H1 (cell line): ENCODE data around the gene ALDH4A1. TPM values are rescaled to one million over a fixed set of nuclear protein-coding genes. Genes with fewer than 3 reads are reported as not detected.

Experiments used
- CTCF ChIA-PET: fragments of 300-600 bp; sonication (Branson Sonifier 250); formaldehyde crosslinking; loops from one replicate; lab custom pipeline; 2021; ENCODE audit not compliant: partially characterized antibody; lab: Charles Lee
- POLR2A ChIA-PET: fragments of 300-600 bp; sonication (Branson Sonifier 250); formaldehyde crosslinking; loops from one replicate; lab custom pipeline; 2021; ENCODE audit warnings: inconsistent platforms; ENCODE audit not compliant: partially characterized antibody; lab: Charles Lee
- DNase-seq, 2 experiments: peaks; one replicate each; pipeline versions ENCODE4 v3.0.0 to v3.0.0-alpha.2; 2010 to 2022; ENCODE audit warnings: low spot score in 2 of 2, low read depth in 1 of 2, mixed read lengths in 1 of 2
- FAIRE-seq: peaks from 2 replicates; lab custom pipeline; 2011; peaks lifted over from hg19 to GRCh38; lab: Jason Lieb, UNC
- H2AFZ ChIP-seq: 2 replicates; pipeline ENCODE4 v1.8.1; 2012; ENCODE audit warnings: low read length, inconsistent platforms
- H2AK5ac ChIP-seq: 2 replicates; pipeline ENCODE4 v1.6.1; 2013; ENCODE audit warnings: low read depth, low read length
- H2BK120ac ChIP-seq: replicated peaks from 2 replicates; pipeline ENCODE3; 2013; ENCODE audit warnings: low read depth, low read length, inconsistent platforms
- H2BK12ac ChIP-seq: 2 replicates; pipeline ENCODE4 v1.6.1; 2013; ENCODE audit warnings: low read depth, low read length
- H2BK15ac ChIP-seq: 2 replicates; pipeline ENCODE4 v1.6.1; 2013; ENCODE audit warnings: low read length
- H2BK20ac ChIP-seq: 2 replicates; pipeline ENCODE4 v1.6.1; 2013; ENCODE audit warnings: low read length
- H2BK5ac ChIP-seq: 2 replicates; pipeline ENCODE4 v1.6.1; 2013; ENCODE audit warnings: low read depth, low read length
- H3K14ac ChIP-seq: 2 replicates; pipeline ENCODE4 v1.6.1; 2013; ENCODE audit warnings: inconsistent platforms; ENCODE audit not compliant: insufficient read length
- H3K18ac ChIP-seq: 2 replicates; pipeline ENCODE4 v1.6.1; 2013; ENCODE audit warnings: low read length; ENCODE audit errors: extremely low read depth
- H3K23ac ChIP-seq: 2 replicates; pipeline ENCODE4 v1.6.1; 2013; ENCODE audit warnings: inconsistent platforms; ENCODE audit not compliant: insufficient read length
- H3K23me2 ChIP-seq: 2 replicates; pipeline ENCODE4 v1.6.1; 2013; ENCODE audit warnings: low read depth, low read length
- H3K27ac ChIP-seq: 2 replicates; pipeline ENCODE4 v1.6.1; 2011; ENCODE audit warnings: low read depth, low read length, inconsistent platforms
- H3K27me3 ChIP-seq, 4 experiments: replicated peaks in 1 of 4; 1 replicate in 1 of 4; 2 replicates in 3 of 4; pipeline versions ENCODE4 v1.6.1 to v1.8.1; 2011 to 2013; ENCODE audit warnings: low read length in 3 of 4, mild to moderate bottlenecking in 3 of 4, inconsistent platforms in 2 of 4, mixed read lengths in 2 of 4, moderate library complexity in 1 of 4; ENCODE audit not compliant: control insufficient read depth in 3 of 4, insufficient read depth in 3 of 4; ENCODE audit errors: extremely low read depth in 1 of 4
- H3K36me3 ChIP-seq, 4 experiments: 2 replicates each; pipeline versions ENCODE4 v1.6.1 to v1.8.1; 2011 to 2013; ENCODE audit warnings: mild to moderate bottlenecking in 4 of 4, low read length in 3 of 4, moderate library complexity in 2 of 4, control low read depth in 1 of 4, inconsistent platforms in 1 of 4; ENCODE audit not compliant: insufficient read depth in 4 of 4, control insufficient read depth in 2 of 4
- H3K4ac ChIP-seq: replicated peaks from 2 replicates; pipeline ENCODE3; 2013; ENCODE audit warnings: low read length, low read depth, mixed read lengths, inconsistent platforms; ENCODE audit not compliant: insufficient read length
- H3K4me1 ChIP-seq, 4 experiments: replicated peaks in 1 of 4; 1 replicate in 1 of 4; 2 replicates in 3 of 4; pipeline versions ENCODE4 v1.6.1 to v1.8.1; 2011 to 2013; ENCODE audit warnings: low read length in 3 of 4, inconsistent platforms in 2 of 4, mixed read lengths in 1 of 4; ENCODE audit not compliant: insufficient read depth in 4 of 4, control insufficient read depth in 3 of 4
- H3K4me2 ChIP-seq, 2 experiments: 2 replicates each; pipeline versions ENCODE4 v1.6.1 to v1.8.1; 2011 to 2013; ENCODE audit warnings: low read depth in 2 of 2, low read length in 2 of 2, control low read depth in 1 of 2, inconsistent platforms in 1 of 2, mild to moderate bottlenecking in 1 of 2; ENCODE audit not compliant: insufficient read depth in 1 of 2
- H3K4me3 ChIP-seq, 4 experiments: fragments of 200-600, 300-600 bp in 1 of 4; sonication (generic), shearing (Covaris generic), sonication (Bioruptor Twin) in 1 of 4; 2 replicates each; pipeline versions ENCODE4 v1.5.1 to v1.8.1; 2011 to 2016; ENCODE audit warnings: low read length in 4 of 4, low read depth in 3 of 4, control low read depth in 2 of 4, inconsistent platforms in 2 of 4, mild to moderate bottlenecking in 2 of 4, mixed read lengths in 1 of 4, moderate library complexity in 1 of 4; ENCODE audit not compliant: insufficient read depth in 2 of 4; ENCODE audit errors: extremely low read depth in 1 of 4
- H3K56ac ChIP-seq: replicated peaks from 2 replicates; pipeline ENCODE3; 2013; ENCODE audit warnings: low read depth, mild to moderate bottlenecking, mixed read lengths, low read length, inconsistent platforms; ENCODE audit not compliant: insufficient read length
- H3K79me1 ChIP-seq: 2 replicates; pipeline ENCODE4 v1.6.1; 2013; ENCODE audit warnings: low read depth, low read length, control low read depth
- H3K79me2 ChIP-seq, 2 experiments: 2 replicates each; pipeline versions ENCODE4 v1.6.1 to v1.8.1; 2012 to 2013; ENCODE audit warnings: low read length in 2 of 2, mild to moderate bottlenecking in 2 of 2, inconsistent platforms in 1 of 2; ENCODE audit not compliant: insufficient read depth in 2 of 2, control insufficient read depth in 1 of 2
- H3K9ac ChIP-seq, 4 experiments: replicated peaks in 1 of 4; 1 replicate in 1 of 4; 2 replicates in 3 of 4; pipeline versions ENCODE4 v1.6.1 to v1.8.1; 2011 to 2013; ENCODE audit warnings: low read depth in 3 of 4, low read length in 3 of 4, control low read depth in 2 of 4, mild to moderate bottlenecking in 2 of 4, moderate library complexity in 2 of 4, inconsistent platforms in 1 of 4; ENCODE audit errors: extremely low read depth in 1 of 4
- H3K9me3 ChIP-seq, 2 experiments: 2 replicates each; pipeline versions ENCODE4 v1.6.1 to v1.8.1; 2012 to 2013; ENCODE audit warnings: mild to moderate bottlenecking in 2 of 2, moderate library complexity in 2 of 2, control low read depth in 1 of 2, inconsistent platforms in 1 of 2, low read depth in 1 of 2, low read length in 1 of 2, mixed read lengths in 1 of 2; ENCODE audit not compliant: insufficient read depth in 2 of 2
- H4K20me1 ChIP-seq, 2 experiments: replicated peaks in 1 of 2; 2 replicates each; pipeline versions ENCODE3 to v1.8.1; 2011 to 2013; ENCODE audit warnings: inconsistent platforms in 2 of 2, low read length in 2 of 2, mild to moderate bottlenecking in 1 of 2; ENCODE audit not compliant: insufficient read depth in 2 of 2, control insufficient read depth in 1 of 2
- H4K5ac ChIP-seq: 2 replicates; pipeline ENCODE4 v1.6.1; 2013; ENCODE audit warnings: low read length, low read depth, mixed read lengths, inconsistent platforms; ENCODE audit not compliant: insufficient read length
- H4K8ac ChIP-seq: 2 replicates; pipeline ENCODE4 v1.8.0; 2013; ENCODE audit warnings: mild to moderate bottlenecking, moderate library complexity, low read length, inconsistent platforms; ENCODE audit not compliant: insufficient read depth; ENCODE audit errors: extremely low read depth
- H4K91ac ChIP-seq: replicated peaks from 2 replicates; pipeline ENCODE3; 2013; ENCODE audit warnings: low read length, mixed read lengths, inconsistent platforms; ENCODE audit not compliant: insufficient read length
- ATF2 ChIP-seq: IDR thresholded peaks from 2 replicates; pipeline ENCODE4 v1.6.1; 2012; ENCODE audit warnings: low read length, inconsistent platforms
- ATF3 ChIP-seq: IDR thresholded peaks from 2 replicates; pipeline ENCODE4 v1.6.1; 2011; ENCODE audit warnings: low read depth, mild to moderate bottlenecking, low read length; ENCODE audit not compliant: insufficient read depth
- BACH1 ChIP-seq: IDR thresholded peaks from 2 replicates; pipeline ENCODE4 v1.6.1; 2012; ENCODE audit warnings: low read length, improper control_type of control experiment
- CTBP2 ChIP-seq: IDR thresholded peaks from 2 replicates; pipeline ENCODE4 v1.7.0; 2011; ENCODE audit warnings: borderline replicate concordance, mild to moderate bottlenecking, moderate library complexity, mixed read lengths, low read length; ENCODE audit not compliant: insufficient read depth, insufficient read length
- HDAC2 ChIP-seq, 2 experiments: fragments of 300-600 bp in 1 of 2; sonication (generic) in 1 of 2; IDR thresholded peaks; 2 replicates each; pipeline ENCODE4 v1.6.1; 2011 to 2012; ENCODE audit warnings: low read depth in 2 of 2, low read length in 2 of 2, mild to moderate bottlenecking in 2 of 2, moderate library complexity in 2 of 2, borderline replicate concordance in 1 of 2, inconsistent platforms in 1 of 2
- POLR2AphosphoS5 ChIP-seq: IDR thresholded peaks from 2 replicates; pipeline ENCODE4 v1.6.1; 2011; ENCODE audit warnings: low read depth, low read length
- RNF2 ChIP-seq: fragments of 200-900, 300-1000 bp; sonication (generic); IDR thresholded peaks from 2 replicates; pipeline ENCODE4 v1.7.1; 2016; ENCODE audit warnings: borderline replicate concordance, low read depth, mild to moderate bottlenecking, antibody characterized with exemption, low read length; ENCODE audit not compliant: poor library complexity, severe bottlenecking; ENCODE audit errors: missing control alignments
- ZNF274 ChIP-seq: IDR thresholded peaks from 2 replicates; pipeline ENCODE4 v1.7.0; 2012; ENCODE audit warnings: low read length, borderline replicate concordance; ENCODE audit errors: extremely low read depth
- WGBS, 2 experiments: shearing (Covaris generic) in 1 of 2; methylation state at CpG; one replicate each; pipeline versions ENCODE4 v1.1.6 to v1.1.7; 2013 to 2015; ENCODE audit warnings: low lambda C conversion rate in 2 of 2, mixed read lengths in 2 of 2, inconsistent platforms in 1 of 2, low coverage in 1 of 2, missing lambda C conversion rate in 1 of 2; ENCODE audit not compliant: insufficient replicate concordance in 2 of 2, insufficient coverage in 1 of 2, insufficient read length in 1 of 2; ENCODE audit errors: extremely low coverage in 1 of 2, missing lambda C conversion rate in 1 of 2; 5-methylcytosine and 5-hydroxymethylcytosine counted together
- polyA plus RNA-seq, 7 experiments: library from polyadenylated mRNA; depleted of rRNA in 3 of 7; stranded (reverse) in 5 of 7; unstranded in 2 of 7; fragments of >200 nt in 5 of 7; fragments of 200-250 nt in 2 of 7; gene quantifications; 1 replicate in 5 of 7; 2 replicates in 1 of 7; 4 replicates in 1 of 7; pipeline versions ENCODE4 v1.2.1 to v1.2.3, GENCODE V29; 2011 to 2013; ENCODE audit warnings: missing spikeins in 2 of 7, mixed read lengths in 2 of 7
- total RNA-seq: library from RNA; stranded (reverse); fragmentation: NEBNext Ultra II Directional; extraction: Animal tissue kit (Norgen Biotek cat#: 25700); gene quantifications from 2 replicates; pipeline ENCODE4 v1.2.1, GENCODE V29; 2021

ALDH4A1 gene
- total and polyA plus RNA-seq, 2 of the 8 experiments (the other 6 are each of a cell fraction or from before 2014, with no cell fraction given), result 30.3 to 35.9 TPM

GRCh38 chr1:18947570-18947969, 45.2 kb upstream of the ALDH4A1 start:
- Histone ChIP-seq H3K4me2 (no peak overlapping the region), H4K5ac (no peak overlapping the region), H4K91ac (peak overlapping the region; percentile 39), H3K23me2 (0 out of 2 replicates have a peak, but pooled peaks cover 3% of the 10 kb centered on the region), H2AFZ (no peak overlapping the region), H3K23ac (no peak overlapping the region), H3K4me3 (no peak overlapping the region), H3K27me3 (no peaks in the 10 kb centered on the region), H3K9me3 (no peaks in the 10 kb centered on the region), H3K14ac (no peak overlapping the region), H3K56ac (no peak overlapping the region), H3K36me3 (no peaks in the 10 kb centered on the region), H2BK5ac (no peak overlapping the region), H2BK15ac (peak overlapping the region; percentile 34; the same call in 1 of the 2 replicates), H3K79me1 (no peaks in the 10 kb centered on the region), H4K20me1 (no peaks in the 10 kb centered on the region), H3K79me2 (no peaks in the 10 kb centered on the region), H3K4me1 (peaks cover 16 to 25% (median 20%) of the 10 kb centered on the region in 4 experiments), H3K18ac (no peak overlapping the region), H2AK5ac (no peak overlapping the region), H2BK20ac (no peak overlapping the region), H3K9ac (no peak overlapping the region), H2BK12ac (no peak overlapping the region), H3K27ac (no peak overlapping the region), H2BK120ac (no peak overlapping the region), H4K8ac (no peak overlapping the region), H3K4ac (no peak overlapping the region)
- FAIRE-seq, result no peak
- 91% methylated on average over 9 of the region's 9 CpGs; no CpG with 5 or more reads in 1 of the 2 experiments for WGBS, 2 experiments
- TF ChIP-seq ATF3 (no peak), RNF2 (no peak), ATF2 (no peak), ZNF274 (no peak), HDAC2 (IDR thresholded peaks at IDR 0.05; ENCODE audit: borderline replicate concordance in 1 of 2, low read depth in 2 of 2, low read length in 2 of 2) (no peak), CTBP2 (no peak), POLR2AphosphoS5 (no peak), BACH1 (no peak)
- no peak for DNase-seq
- ChIA-PET POLR2A (interaction anchor here (2.9 kb wide), 2 partner anchors 9 to 11 kb away, joined by 12 to 28 read pairs; partner anchors contain the start of gene IFFO2), CTCF (interaction anchor here (1.3 to 12.8 kb wide), 4 partner anchors 9 to 40 kb away, joined by 4 to 105 read pairs (median 37); partner anchors contain the start of gene IFFO2)
